Activated CD8-positive, alpha-beta memory T cell treated with anti-CD3 and anti-CD28 coated beads for 48 hours (primary cell): Measurements from ENCODE around the gene GPR62.
"Not testable (repeated sequence)": the region's sequence is repeated elsewhere in the genome, so short reads cannot be mapped to it uniquely, and the experiment has no call there.

ENCODE experiments used
- DNase-seq, 3 experiments: peaks; one replicate each; pipeline ENCODE4 v3.0.0-alpha.2; 2020; ENCODE audit warnings: low read depth in 2 of 3, low spot score in 2 of 3

Gene GPR62

GRCh38 chr3:51955175-51955892, at the start of gene GPR62:
GPR62 (plus strand) TSS chr3:51955381; CDS start chr3:51955653, 272 bp downstream.
- DNase-seq, result no peak

GRCh38 chr3:51908026-51908425, 47.2 kb upstream of the GPR62 start:
- DNase-seq, result no peak

GRCh38 chr3:51916418-51916817, 38.8 kb upstream of the GPR62 start:
- no peak for DNase-seq

- DNase-seq, result no peak
Measured at GRCh38 chr3:51921081-51921578, 34.1 kb upstream of the GPR62 start.

GRCh38 chr3:51927061-51927977, 27.9 kb upstream of the GPR62 start:
- no peak for DNase-seq

- no peak for DNase-seq
Measured at GRCh38 chr3:51928438-51928837, 26.7 kb upstream of the GPR62 start.

- DNase-seq, result not testable (repeated sequence)
Measured at GRCh38 chr3:51928981-51929380, 26.2 kb upstream of the GPR62 start.

GRCh38 chr3:51929420-51930003, 25.7 kb upstream of the GPR62 start:
- no peak for DNase-seq

- DNase-seq, result no peak
Measured at GRCh38 chr3:51930439-51930838, 24.7 kb upstream of the GPR62 start.

- no peak for DNase-seq
Measured at GRCh38 chr3:51931756-51932155, 23.4 kb upstream of the GPR62 start.

GRCh38 chr3:51932471-51933370, 22.5 kb upstream of the GPR62 start:
- DNase-seq, result no peak

GRCh38 chr3:51933471-51934138, 21.6 kb upstream of the GPR62 start:
- DNase-seq, result no peak

- no peak for DNase-seq
Measured at GRCh38 chr3:51934139-51934850, 20.9 kb upstream of the GPR62 start.

- no peak for DNase-seq
Measured at GRCh38 chr3:51934991-51935885, 19.9 kb upstream of the GPR62 start.

- DNase-seq, result no peak
Measured at GRCh38 chr3:51935886-51936755, 19.1 kb upstream of the GPR62 start.

GRCh38 chr3:51937014-51937413, 18.2 kb upstream of the GPR62 start:
- DNase-seq, result no peak

- DNase-seq, result no peak
Measured at GRCh38 chr3:51937611-51938450, 17.4 kb upstream of the GPR62 start.
